Adipocyte (in vitro differentiated cells): ENCODE data around the gene WNT9B.

Source experiments
- DNase-seq: peaks from one replicate; pipeline ENCODE4 v3.0.0-alpha.2; 2015; ENCODE audit warnings: low read depth
- H3K27me3 ChIP-seq: replicated peaks from 2 replicates; pipeline ENCODE4 v1.7.0; 2013; ENCODE audit warnings: mild to moderate bottlenecking, low read length, moderate library complexity; ENCODE audit not compliant: control insufficient read depth, insufficient read depth
- H3K36me3 ChIP-seq: 2 replicates; pipeline ENCODE4 v1.7.0; 2013; ENCODE audit warnings: low read length, mild to moderate bottlenecking, moderate library complexity; ENCODE audit not compliant: control insufficient read depth, insufficient read depth, severe bottlenecking
- H3K4me1 ChIP-seq: 2 replicates; pipeline ENCODE4 v1.7.0; 2013; ENCODE audit warnings: mild to moderate bottlenecking, low read length, moderate library complexity; ENCODE audit not compliant: control insufficient read depth, insufficient read depth
- H3K4me3 ChIP-seq: 2 replicates; pipeline ENCODE4 v1.7.0; 2013; ENCODE audit warnings: mild to moderate bottlenecking, low read length, moderate library complexity
- H3K9ac ChIP-seq: 2 replicates; pipeline ENCODE4 v1.7.0; 2013; ENCODE audit warnings: mild to moderate bottlenecking, low read length, moderate library complexity
- H3K9me3 ChIP-seq: 2 replicates; pipeline ENCODE4 v1.7.0; 2013; ENCODE audit warnings: mild to moderate bottlenecking, low read length, moderate library complexity; ENCODE audit not compliant: control insufficient read depth

WNT9B gene

DNA sequence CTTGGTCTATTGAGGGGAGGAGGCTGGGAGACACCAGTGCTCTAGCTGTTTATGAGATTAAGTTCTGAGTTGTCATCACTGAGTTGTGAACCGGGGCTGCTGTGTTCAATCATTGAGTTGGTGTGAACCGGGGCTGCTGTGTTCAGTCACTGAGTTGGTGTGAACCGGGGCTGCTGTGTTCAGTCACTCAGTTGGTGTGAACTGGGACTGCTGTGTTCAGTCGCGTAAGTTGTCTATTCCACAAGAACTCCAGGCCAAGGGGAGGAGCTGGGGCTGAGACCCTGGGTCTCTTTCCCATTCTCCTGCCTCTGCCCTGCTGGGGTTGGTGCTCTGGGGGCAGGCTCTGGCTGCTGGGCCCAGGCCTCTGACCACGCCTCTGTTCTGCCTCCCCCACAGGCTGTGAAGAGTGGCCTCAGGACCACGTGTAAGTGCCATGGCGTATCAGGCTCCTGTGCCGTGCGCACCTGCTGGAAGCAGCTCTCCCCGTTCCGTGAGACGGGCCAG lies 24.5 kb downstream of the WNT9B start:
- no peak overlapping the region for H3K4me3 ChIP-seq

GRCh38 chr17:46876353-46876887 lies 25.0 kb downstream of the WNT9B start:
- peaks cover 44% of the 10 kb centered on the region for H3K27me3 ChIP-seq
- no peaks in the 10 kb centered on the region for H3K4me1 ChIP-seq
- no peak overlapping the region for H3K4me3 ChIP-seq
- no peaks in the 10 kb centered on the region for H3K36me3 ChIP-seq
- no peaks in the 10 kb centered on the region for H3K9me3 ChIP-seq
- no peak overlapping the region for H3K9ac ChIP-seq
- no peak for DNase-seq

More for the DNA sequence above, 24.5 kb downstream of the WNT9B start:
- Histone ChIP-seq H3K9me3 (no peaks in the 10 kb centered on the region), H3K36me3 (no peaks in the 10 kb centered on the region), H3K9ac (no peak overlapping the region), H3K4me1 (no peaks in the 10 kb centered on the region), H3K27me3 (peaks cover 49% of the 10 kb centered on the region)
- no peak for DNase-seq

DNA sequence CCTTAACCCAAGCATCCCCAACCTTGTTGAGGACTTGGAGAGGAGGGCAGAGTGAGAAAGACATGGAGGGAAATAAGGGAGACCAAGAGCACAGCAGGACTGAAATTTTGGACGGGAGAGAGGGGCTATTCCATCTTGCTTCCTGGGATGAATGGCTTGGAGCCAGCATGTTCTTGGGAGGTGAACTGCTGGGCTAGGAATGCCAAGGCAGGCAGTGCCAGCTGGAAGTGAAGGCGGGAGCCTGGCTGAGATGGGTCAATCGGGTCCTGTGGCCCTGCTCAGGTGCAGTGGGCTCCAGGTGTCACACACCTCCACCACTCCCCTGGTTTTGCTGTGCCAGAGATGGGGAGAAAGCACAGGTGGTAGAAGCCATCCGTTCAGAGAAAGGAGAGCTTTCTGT lies 25.5 kb downstream of the WNT9B start:
- no peak for DNase-seq
- H3K9me3 ChIP-seq = no peaks in the 10 kb centered on the region
- H3K27me3 ChIP-seq = peaks cover 45% of the 10 kb centered on the region
- no peaks in the 10 kb centered on the region for H3K36me3 ChIP-seq
- H3K4me1 ChIP-seq = no peaks in the 10 kb centered on the region
- no peak overlapping the region for H3K9ac ChIP-seq
- no peak overlapping the region for H3K4me3 ChIP-seq

DNA sequence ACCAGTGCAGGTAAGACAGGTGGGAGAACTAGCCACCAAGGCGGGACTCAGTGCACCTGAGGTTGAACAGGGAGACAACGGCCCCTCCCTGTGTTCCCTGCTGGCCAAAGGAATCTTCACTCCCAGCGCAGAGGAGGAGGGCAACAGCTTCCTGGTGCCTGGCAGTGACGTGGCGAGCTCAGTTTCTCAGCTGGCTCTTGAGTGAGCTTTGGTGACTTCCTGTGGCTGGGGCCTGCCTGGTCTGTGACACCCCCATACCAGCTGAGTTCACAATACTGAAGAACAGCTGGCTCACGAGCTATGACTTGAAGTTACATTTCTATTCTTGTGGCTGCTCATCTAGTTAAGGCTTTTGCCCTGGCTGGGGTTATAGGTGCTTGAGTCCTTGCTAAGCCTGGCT lies 26.1 kb downstream of the WNT9B start:
- no peak for DNase-seq
- Histone ChIP-seq H3K36me3 (no peaks in the 10 kb centered on the region), H3K4me1 (no peaks in the 10 kb centered on the region), H3K4me3 (no peak overlapping the region), H3K27me3 (peaks cover 45% of the 10 kb centered on the region), H3K9ac (no peak overlapping the region), H3K9me3 (no peaks in the 10 kb centered on the region)

- Histone ChIP-seq H3K9ac (no peak overlapping the region), H3K9me3 (no peaks in the 10 kb centered on the region), H3K36me3 (no peaks in the 10 kb centered on the region), H3K4me3 (no peak overlapping the region), H3K4me1 (no peaks in the 10 kb centered on the region), H3K27me3 (peaks cover 42% of the 10 kb centered on the region)
- DNase-seq = no peak
Observed at GRCh38 chr17:46878055-46878454, 26.7 kb downstream of the WNT9B start.

DNA sequence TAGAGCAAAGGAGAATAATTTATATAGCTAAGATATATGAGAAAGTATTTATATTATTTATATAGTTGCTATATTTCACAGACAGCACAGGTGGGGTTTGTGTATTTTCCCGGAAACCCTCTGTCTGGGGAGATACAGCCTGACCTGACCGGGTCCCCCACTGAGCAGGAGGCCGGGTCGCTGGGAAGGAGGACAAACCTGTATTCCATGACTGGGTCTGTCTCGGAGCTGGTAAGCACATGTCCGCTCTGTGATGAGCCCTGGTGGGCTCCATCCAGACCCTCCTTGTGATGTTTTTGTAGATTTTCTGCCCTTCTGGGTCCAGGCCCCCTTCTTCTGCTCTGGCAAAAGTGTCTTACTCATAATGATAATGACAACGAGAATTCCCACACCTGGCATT lies 27.7 kb downstream of the WNT9B start:
- Histone ChIP-seq H3K36me3 (no peaks in the 10 kb centered on the region), H3K4me1 (no peaks in the 10 kb centered on the region), H3K4me3 (no peak overlapping the region), H3K9me3 (no peaks in the 10 kb centered on the region), H3K27me3 (peaks cover 42% of the 10 kb centered on the region), H3K9ac (no peak overlapping the region)
- no peak for DNase-seq

- no peaks in the 10 kb centered on the region for H3K9me3 ChIP-seq
- peaks cover 52% of the 10 kb centered on the region for H3K27me3 ChIP-seq
- H3K9ac ChIP-seq = no peak overlapping the region
- no peaks in the 10 kb centered on the region for H3K4me1 ChIP-seq
- no peak overlapping the region for H3K4me3 ChIP-seq
- H3K36me3 ChIP-seq = no peaks in the 10 kb centered on the region
- DNase-seq = no peak
Observed at GRCh38 chr17:46881015-46881414, 29.6 kb downstream of the WNT9B start.

DNA sequence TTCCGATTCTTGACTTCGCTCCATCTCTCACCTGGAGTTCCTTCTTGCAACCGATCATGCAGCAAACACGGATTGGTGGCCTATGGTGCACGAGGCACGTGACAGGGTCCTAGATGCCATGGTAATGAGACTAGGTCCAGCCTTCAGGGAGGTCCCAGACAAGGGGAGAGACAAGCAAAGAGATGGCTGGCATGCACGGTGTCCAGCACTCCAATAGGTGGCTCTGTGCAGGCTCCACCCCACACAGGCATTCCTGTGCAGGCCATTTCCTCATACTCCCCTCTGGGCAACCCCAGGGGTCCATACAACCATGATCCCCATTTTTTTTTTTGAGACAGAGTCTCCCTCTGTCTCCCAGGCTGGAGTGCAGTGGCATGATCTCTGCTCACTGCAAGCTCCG lies 31.3 kb downstream of the WNT9B start:
- H3K9me3 ChIP-seq = no peaks in the 10 kb centered on the region
- H3K4me3 ChIP-seq = no peak overlapping the region
- no peaks in the 10 kb centered on the region for H3K36me3 ChIP-seq
- no peaks in the 10 kb centered on the region for H3K4me1 ChIP-seq
- no peak overlapping the region for H3K9ac ChIP-seq
- peaks cover 44% of the 10 kb centered on the region for H3K27me3 ChIP-seq
- DNase-seq = no peak

- no peaks in the 10 kb centered on the region for H3K9me3 ChIP-seq
- peaks cover 43% of the 10 kb centered on the region for H3K27me3 ChIP-seq
- H3K36me3 ChIP-seq = no peaks in the 10 kb centered on the region
- DNase-seq = no peak
- no peak overlapping the region for H3K4me3 ChIP-seq
- H3K4me1 ChIP-seq = no peaks in the 10 kb centered on the region
- no peak overlapping the region for H3K9ac ChIP-seq
Observed at GRCh38 chr17:46883871-46884520, 32.6 kb downstream of the WNT9B start.

GRCh38 chr17:46884552-46884951 lies 33.2 kb downstream of the WNT9B start:
- no peaks in the 10 kb centered on the region for H3K4me1 ChIP-seq
- H3K9ac ChIP-seq = no peak overlapping the region
- H3K4me3 ChIP-seq = no peak overlapping the region
- no peak for DNase-seq
- peaks cover 43% of the 10 kb centered on the region for H3K27me3 ChIP-seq
- H3K36me3 ChIP-seq = no peaks in the 10 kb centered on the region
- H3K9me3 ChIP-seq = no peaks in the 10 kb centered on the region

- Histone ChIP-seq H3K4me1 (no peaks in the 10 kb centered on the region), H3K9me3 (no peaks in the 10 kb centered on the region), H3K36me3 (no peaks in the 10 kb centered on the region), H3K27me3 (peaks cover 55% of the 10 kb centered on the region), H3K9ac (no peak overlapping the region), H3K4me3 (no peak overlapping the region)
- DNase-seq = no peak
Observed at GRCh38 chr17:46885415-46886309, 34.3 kb downstream of the WNT9B start.
